Activated naive CD4-positive, alpha-beta T cell treated with anti-CD3 and anti-CD28 coated beads, Interleukin-2, amount 10 ng/mL, durations not matched to agents 5 hours and 36 hours (primary cell): ENCODE results near the gene FOSL2. TPM values are rescaled to one million over a fixed set of nuclear protein-coding genes. Genes with fewer than 3 reads are reported as not detected.

Experiments
- total RNA-seq, 2 experiments: library from RNA; stranded (reverse); gene quantifications; one replicate each; pipeline ENCODE4 v1.2.3, GENCODE V29; 2021

The FOSL2 gene
- 10 to 100 TPM; 47.3 to 54.6 TPM for total RNA-seq

GRCh38 chr2:28392297-28393113 is at the start of gene FOSL2:
FOSL2 (plus strand) TSS chr2:28392858; CDS start chr2:28393721, 863 bp downstream.

Other genes with a start within 250 kb of the FOSL2 start
- gene PLB1, start 103.2 kb downstream of the FOSL2 start, total RNA-seq: under 1 TPM; 0.93 to 0.99 TPM